Omental fat pad (tissue), 4 donors: Measurements from ENCODE around the gene ZNF536. TPM values are rescaled to one million over a fixed set of nuclear protein-coding genes. Genes with fewer than 3 reads are reported as not detected.
"Not testable (repeated sequence)": the region's sequence is repeated elsewhere in the genome, so short reads cannot be mapped to it uniquely, and the experiment has no call there.

Source experiments
- ATAC-seq: fragments of 150-250 bp; one replicate; pipeline ENCODE4 v1.9.1; 2016; ENCODE audit warnings: mild to moderate bottlenecking, moderate library complexity; ENCODE audit not compliant: low FRiP score
- DNase-seq: peaks from one replicate; pipeline ENCODE4 v3.0.0-alpha.2; 2019; ENCODE audit warnings: low spot score
- CTCF ChIP-seq, 3 donors: fragments of 450-650 bp; IDR thresholded peaks; one replicate each; pipeline ENCODE4 v1.5.1; 2016 to 2017; ENCODE audit warnings: antibody characterized with exemption in 3 of 3, mild to moderate bottlenecking in 3 of 3, moderate library complexity in 2 of 3
- total RNA-seq, 4 donors: library from RNA; depleted of rRNA; stranded (reverse); fragments of >200 nt; gene quantifications; one replicate each; pipeline ENCODE4 v1.1.0, GENCODE V29; 2016

The ZNF536 gene
- total RNA-seq, 4 donors from 2014 or later = 0.09 to 1.1 TPM; not detected in 2

GRCh38 chr19:30476997-30477396 is 104.8 kb downstream of the ZNF536 start:
- DNase-seq (no peak), ATAC-seq (no peak)
- TF ChIP-seq CTCF (IDR thresholded peaks at IDR 0.05) = no peak

GRCh38 chr19:30479231-30479630 is 107.0 kb downstream of the ZNF536 start:
- ATAC-seq (no peak), DNase-seq (no peak)
- TF ChIP-seq CTCF (IDR thresholded peaks at IDR 0.05) = no peak

- no peak for DNase-seq
- ATAC-seq = no peak
- TF ChIP-seq CTCF (IDR thresholded peaks at IDR 0.05) = no peak
Measured at GRCh38 chr19:30480097-30480496, 107.9 kb downstream of the ZNF536 start.

- no peak for DNase-seq
- no peak for ATAC-seq
- TF ChIP-seq CTCF (IDR thresholded peaks at IDR 0.05) = no peak
Measured at GRCh38 chr19:30481063-30481462, 108.9 kb downstream of the ZNF536 start.

GRCh38 chr19:30481823-30482222 is 109.6 kb downstream of the ZNF536 start:
- TF ChIP-seq CTCF (IDR thresholded peaks at IDR 0.05) = no peak
- ATAC-seq (no peak), DNase-seq (no peak)

- no peak for TF ChIP-seq CTCF (IDR thresholded peaks at IDR 0.05)
- no peak for ATAC-seq
- no peak for DNase-seq
Measured at GRCh38 chr19:30482956-30483355, 110.8 kb downstream of the ZNF536 start.

- DNase-seq, ATAC-seq: not testable (repeated sequence)
Measured at GRCh38 chr19:30486250-30486649, 114.1 kb downstream of the ZNF536 start.

- TF ChIP-seq CTCF (IDR thresholded peaks at IDR 0.05) = no peak
- ATAC-seq (no peak), DNase-seq (no peak)
Measured at GRCh38 chr19:30487178-30487577, 115.0 kb downstream of the ZNF536 start.
